NB4 (cell line): ENCODE results near the gene PHF21B.

Source experiments
- DNase-seq: peaks from one replicate; pipeline ENCODE4 v3.0.0; 2010; ENCODE audit warnings: low read depth
- H3K4me3 ChIP-seq: one replicate; pipeline ENCODE4 v1.5.1; 2011; ENCODE audit warnings: mild to moderate bottlenecking, low read depth, low read length, moderate library complexity
- CTCF ChIP-seq: IDR thresholded peaks from one replicate; pipeline ENCODE4 v1.5.1; 2012; ENCODE audit warnings: low read depth, low read length
- MAX ChIP-seq: IDR thresholded peaks from 2 replicates; pipeline ENCODE4 v1.6.1; 2011; ENCODE audit warnings: low read depth, low read length
- MYC ChIP-seq: IDR thresholded peaks from 2 replicates; pipeline ENCODE4 v1.6.1; 2011; ENCODE audit warnings: low read depth, low read length
- POLR2A ChIP-seq: IDR thresholded peaks from 2 replicates; pipeline ENCODE4 v1.6.1; 2011; ENCODE audit warnings: mild to moderate bottlenecking; ENCODE audit not compliant: insufficient read length; ENCODE audit errors: extremely low read depth

PHF21B gene

GRCh38 chr22:44994399-44995104 lies 15.3 kb downstream of the PHF21B start:
- TF ChIP-seq MAX (no peak), CTCF (no peak), MYC (no peak)
- no peak overlapping the region for H3K4me3 ChIP-seq
- no peak for DNase-seq

- H3K4me3 ChIP-seq = no peak overlapping the region
- TF ChIP-seq POLR2A = no peak
- TF ChIP-seq MAX = no peak
- TF ChIP-seq MYC = no peak
- TF ChIP-seq CTCF = no peak
- no peak for DNase-seq
Observed at GRCh38 chr22:44992166-44992565, 17.6 kb downstream of the PHF21B start.

GRCh38 chr22:44991218-44991617 lies 18.6 kb downstream of the PHF21B start:
- no peak for DNase-seq
- no peak for TF ChIP-seq CTCF
- no peak overlapping the region for H3K4me3 ChIP-seq

- DNase-seq = no peak
- no peak overlapping the region for H3K4me3 ChIP-seq
- TF ChIP-seq MYC (no peak), CTCF (no peak), MAX (no peak), POLR2A (no peak)
Observed at GRCh38 chr22:44990810-44991209, 19.0 kb downstream of the PHF21B start.

GRCh38 chr22:44990328-44990727 lies 19.5 kb downstream of the PHF21B start:
- no peak for DNase-seq
- no peak for TF ChIP-seq MAX
- H3K4me3 ChIP-seq = no peak overlapping the region

- H3K4me3 ChIP-seq = no peak overlapping the region
- TF ChIP-seq MYC = no peak
- peak; percentile 15; the same call in 1 of the 2 replicates for TF ChIP-seq MAX
- DNase-seq = no peak
Observed at GRCh38 chr22:44988671-44989070, 21.1 kb downstream of the PHF21B start.

GRCh38 chr22:44986926-44987325 lies 22.9 kb downstream of the PHF21B start:
- DNase-seq = no peak
- TF ChIP-seq MYC (no peak), POLR2A (no peak), CTCF (no peak), MAX (no peak)
- H3K4me3 ChIP-seq = no peak overlapping the region
